NOMO-1 treated with dmso at 0.1 percent for 144 hours (cell line): ENCODE data around the gene IGBP1.
"Not testable (repeated sequence)": the region's sequence is repeated elsewhere in the genome, so short reads cannot be mapped to it uniquely, and the experiment has no call there.

Experiments used
- DNase-seq: peaks from one replicate; lab custom pipeline; 2025; ENCODE audit not compliant: unreplicated experiment; lab: John Stamatoyannopoulos, UW

IGBP1 gene

GRCh38 chrX:70133303-70134115 lies at the start of gene IGBP1:
TSS of gene IGBP1 (plus strand) at chrX:70133447. CDS start at chrX:70133948, 501 bp downstream.
- DNase-seq, result peak; percentile 79

GRCh38 chrX:70084592-70085240 lies 48.5 kb upstream of the IGBP1 start:
- no peak for DNase-seq

GRCh38 chrX:70087857-70088630 lies 45.2 kb upstream of the IGBP1 start:
- DNase-seq, result no peak

GRCh38 chrX:70088751-70089150 lies 44.5 kb upstream of the IGBP1 start:
- DNase-seq, result no peak

GRCh38 chrX:70089604-70090297 lies 43.5 kb upstream of the IGBP1 start:
- DNase-seq, result no peak

GRCh38 chrX:70092247-70092646 lies 41.0 kb upstream of the IGBP1 start:
- no peak for DNase-seq

GRCh38 chrX:70096052-70096451 lies 37.2 kb upstream of the IGBP1 start:
- DNase-seq, result no peak

- DNase-seq, result no peak
These were observed 28.0 kb upstream of the IGBP1 start for GRCh38 chrX:70105229-70105628.

GRCh38 chrX:70111436-70112026 lies 21.7 kb upstream of the IGBP1 start:
- not testable (repeated sequence) for DNase-seq

GRCh38 chrX:70117738-70118137 lies 15.5 kb upstream of the IGBP1 start:
- DNase-seq, result no peak

GRCh38 chrX:70123014-70123413 lies 10.2 kb upstream of the IGBP1 start:
- DNase-seq, result not testable (repeated sequence)

GRCh38 chrX:70124678-70125077 lies 8.6 kb upstream of the IGBP1 start:
- DNase-seq, result no peak

- DNase-seq, result no peak
These were observed 5.2 kb upstream of the IGBP1 start for GRCh38 chrX:70128071-70128470.

GRCh38 chrX:70129816-70130215 lies 3.4 kb upstream of the IGBP1 start:
- no peak for DNase-seq

- DNase-seq, result no peak
These were observed 1.0 kb upstream of the IGBP1 start for GRCh38 chrX:70132224-70132623.

GRCh38 chrX:70132877-70133302 lies 357 bp upstream of the IGBP1 start:
- DNase-seq, result no peak

GRCh38 chrX:70134116-70134477 lies 850 bp downstream of the IGBP1 start:
- DNase-seq, result no peak

- no peak for DNase-seq
These were observed 5.4 kb downstream of the IGBP1 start for GRCh38 chrX:70138622-70139021.

GRCh38 chrX:70139736-70140135 lies 6.5 kb downstream of the IGBP1 start:
- DNase-seq, result no peak

- DNase-seq, result no peak
These were observed 8.1 kb downstream of the IGBP1 start for GRCh38 chrX:70141373-70141772.
